Left cardiac atrium (tissue), 4 donors: ENCODE data around the gene TPCN2. TPM values are rescaled to one million over a fixed set of nuclear protein-coding genes. Genes with fewer than 3 reads are reported as not detected.

Experiments
- ATAC-seq, 2 donors: fragments of 200-7000 bp; cut with Tn5 transposase; one replicate each; pipeline ENCODE4 v1.9.1; 2020; ENCODE audit warnings: mild to moderate bottlenecking in 2 of 2, moderate library complexity in 2 of 2
- DNase-seq: peaks from one replicate; pipeline ENCODE4 v3.0.0-alpha.2; 2020
- intact Hi-C, 2 donors: fragments of 100-400 bp; cut with DNase I; formaldehyde crosslinking; loops; one replicate each; pipeline versions ENCODE4 v1.14.1 to v1.15.1; 2022 to 2023
- total RNA-seq, 2 donors: library from RNA; stranded (reverse); fragmentation: NEBNext Ultra II Directional; extraction: Animal tissue kit (Norgen Biotek cat#: 25700); gene quantifications; one replicate each; pipeline ENCODE4 v1.2.1, GENCODE V29; 2021
- donor health status: DM: no; HTN: yes; CAD: no.
- donor health status: DM: no; HTN: yes; CAD: no; lungs with severe emphysema.
- donor health status: DM: yes; HTN: yes; CAD: no.
- donor health status: Dilated cardiomyopathy.

Gene TPCN2
- total RNA-seq, 2 donors from 2014 or later: 7.3 to 9.7 TPM

DNA sequence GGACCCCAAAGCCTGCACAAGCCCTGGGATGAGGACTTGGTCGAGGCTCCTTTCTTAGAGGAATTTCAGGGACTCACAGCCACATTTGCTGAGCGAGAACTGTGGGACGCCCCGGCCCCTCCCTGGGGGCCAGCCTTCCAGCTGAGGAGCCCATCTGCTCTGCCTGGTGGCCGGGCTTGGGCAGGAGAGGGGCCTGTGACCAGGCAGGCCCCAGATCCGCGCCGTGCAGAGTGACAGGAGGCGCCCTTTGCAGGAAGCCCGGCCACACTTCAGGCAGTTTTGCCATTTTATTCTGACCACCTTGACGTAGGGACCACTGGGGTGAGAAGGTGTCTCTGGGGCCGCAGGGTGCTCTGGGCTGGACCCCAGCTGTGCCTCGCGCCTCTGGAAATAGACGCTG, 35.6 kb downstream of the TPCN2 start:
- ATAC-seq: no peak
- no peak for DNase-seq
- intact Hi-C loops: no loop called here

DNA sequence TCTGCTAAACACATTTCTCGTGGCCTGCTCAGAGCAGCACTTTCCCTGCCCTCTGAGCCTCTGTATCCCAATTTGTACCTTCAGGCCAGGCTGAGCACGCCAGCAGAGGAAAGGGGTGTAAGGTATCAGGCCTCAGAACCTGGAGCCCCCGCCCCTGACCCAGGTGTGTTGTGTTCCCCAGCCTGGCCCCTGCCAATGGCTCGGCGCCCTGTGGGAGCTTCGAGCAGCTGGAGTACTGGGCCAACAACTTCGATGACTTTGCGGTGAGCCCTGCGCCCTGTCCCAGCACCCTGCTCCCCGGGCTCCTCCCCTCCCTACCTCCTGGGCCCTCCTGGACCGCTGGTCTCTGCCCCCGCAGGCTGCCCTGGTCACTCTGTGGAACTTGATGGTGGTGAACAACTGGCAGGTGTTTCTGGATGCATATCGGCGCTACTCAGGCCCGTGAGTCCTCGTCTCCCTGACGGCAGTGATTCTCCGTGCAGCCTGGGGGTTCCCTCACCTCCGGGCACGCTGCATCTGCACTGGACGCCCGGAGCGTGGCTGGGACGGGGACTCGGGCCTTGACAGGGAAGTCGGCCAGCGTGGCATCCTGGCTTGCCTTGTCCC, 36.9 kb downstream of the TPCN2 start:
- no peak for ATAC-seq
- DNase-seq: no peak
- intact Hi-C loops: no loop called here

DNA sequence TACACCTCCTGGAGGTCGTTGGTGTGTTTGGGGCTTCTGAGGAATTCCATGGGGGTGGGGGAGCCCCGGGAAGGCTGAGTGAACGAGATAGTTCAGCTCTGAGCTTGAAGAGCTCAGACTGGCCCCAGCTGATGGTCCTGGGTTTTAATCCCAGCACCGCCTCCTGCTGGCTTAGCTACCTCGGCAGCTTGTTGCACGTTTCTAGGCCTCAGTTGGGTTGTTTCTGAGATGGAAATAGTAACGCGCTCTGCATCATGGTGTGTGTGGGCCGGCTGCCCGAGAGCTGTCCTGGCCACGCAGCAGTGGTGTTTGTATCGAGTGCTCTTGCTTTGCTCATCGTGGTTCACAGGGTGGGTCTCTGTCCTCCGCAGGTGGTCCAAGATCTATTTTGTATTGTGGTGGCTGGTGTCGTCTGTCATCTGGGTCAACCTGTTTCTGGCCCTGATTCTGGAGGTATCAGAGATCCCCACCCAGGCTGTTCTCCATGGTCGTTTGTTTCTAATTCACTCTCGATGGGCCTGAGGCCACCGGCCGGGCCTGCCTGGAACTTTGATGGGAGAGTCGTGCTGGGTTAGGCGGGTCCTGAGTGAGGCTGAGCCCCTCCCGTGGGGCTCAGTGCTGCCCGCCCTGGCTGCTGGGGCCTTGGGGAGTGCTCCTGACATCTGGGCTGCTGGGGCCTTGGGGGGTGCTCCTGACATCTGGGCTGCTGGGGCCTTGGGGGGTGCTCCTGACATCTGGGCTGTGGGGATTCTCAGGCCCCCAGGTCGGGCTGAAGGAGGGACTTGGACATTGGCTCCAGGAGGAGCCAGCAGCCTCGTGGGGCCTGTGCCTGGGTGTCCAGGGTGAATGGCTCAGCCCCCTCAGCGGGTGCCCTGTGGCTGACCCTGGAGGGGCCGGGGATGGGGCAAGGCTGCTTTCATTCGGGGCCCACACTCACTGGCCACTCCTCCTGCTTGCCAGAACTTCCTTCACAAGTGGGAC, 37.7 kb downstream of the TPCN2 start:
- intact Hi-C loops: no loop called here
- DNase-seq (no peak), ATAC-seq (no peak)

DNA sequence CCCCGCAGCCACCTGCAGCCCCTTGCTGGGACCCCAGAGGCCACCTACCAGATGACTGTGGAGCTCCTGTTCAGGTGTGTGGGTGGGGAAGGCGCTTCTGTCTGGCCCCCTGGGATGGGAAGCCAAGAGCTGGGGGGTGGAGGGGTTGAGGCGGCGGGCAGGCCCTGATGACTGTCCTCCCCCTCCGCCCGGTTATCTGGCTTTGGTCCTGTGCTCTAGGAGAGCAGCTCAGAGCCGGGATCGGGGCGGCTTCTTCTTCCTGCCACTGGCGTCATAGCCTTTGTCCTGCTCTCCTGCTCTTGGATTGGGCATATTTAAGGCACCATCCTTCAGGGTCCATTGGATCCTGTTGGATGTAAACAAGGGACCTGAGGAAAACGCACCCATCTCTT, 38.4 kb downstream of the TPCN2 start:
- no peak for ATAC-seq
- intact Hi-C loops: no loop called here
- no peak for DNase-seq

DNA sequence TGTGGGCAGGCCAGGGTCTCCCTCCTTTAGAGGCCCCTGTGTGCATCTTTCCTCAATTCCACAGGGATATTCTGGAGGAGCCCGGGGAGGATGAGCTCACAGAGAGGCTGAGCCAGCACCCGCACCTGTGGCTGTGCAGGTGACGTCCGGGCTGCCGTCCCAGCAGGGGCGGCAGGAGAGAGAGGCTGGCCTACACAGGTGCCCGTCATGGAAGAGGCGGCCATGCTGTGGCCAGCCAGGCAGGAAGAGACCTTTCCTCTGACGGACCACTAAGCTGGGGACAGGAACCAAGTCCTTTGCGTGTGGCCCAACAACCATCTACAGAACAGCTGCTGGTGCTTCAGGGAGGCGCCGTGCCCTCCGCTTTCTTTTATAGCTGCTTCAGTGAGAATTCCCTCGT, 39.1 kb downstream of the TPCN2 start:
- ATAC-seq: no peak
- intact Hi-C loops: no loop called here
- no peak for DNase-seq

DNA sequence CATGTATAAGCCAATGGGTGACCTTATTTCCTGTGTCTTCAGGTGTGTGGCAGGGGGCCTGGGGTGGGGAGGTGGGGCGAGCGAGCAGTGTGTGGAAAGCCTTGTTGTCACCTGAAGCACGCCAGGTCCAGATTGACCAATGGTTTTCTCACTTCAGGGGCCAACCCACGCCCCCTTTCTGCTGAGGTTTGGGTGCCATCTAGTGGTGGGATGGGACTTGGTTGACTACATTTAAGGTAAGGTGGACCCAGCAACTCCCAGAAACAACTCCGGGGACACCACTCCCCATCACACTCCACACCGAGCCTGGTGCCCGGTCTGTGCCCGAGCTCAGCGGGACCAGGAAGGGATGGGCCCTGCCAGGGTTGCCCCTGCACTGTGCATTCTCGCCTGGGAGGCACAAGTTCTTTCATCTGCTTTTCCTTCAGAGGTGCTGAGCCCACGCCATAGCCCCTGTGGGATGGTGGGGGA, 40.0 kb downstream of the TPCN2 start:
- peak; percentile 66 to 84 for ATAC-seq
- DNase-seq: peak; percentile 68
- intact Hi-C loops: no loop called here

DNA sequence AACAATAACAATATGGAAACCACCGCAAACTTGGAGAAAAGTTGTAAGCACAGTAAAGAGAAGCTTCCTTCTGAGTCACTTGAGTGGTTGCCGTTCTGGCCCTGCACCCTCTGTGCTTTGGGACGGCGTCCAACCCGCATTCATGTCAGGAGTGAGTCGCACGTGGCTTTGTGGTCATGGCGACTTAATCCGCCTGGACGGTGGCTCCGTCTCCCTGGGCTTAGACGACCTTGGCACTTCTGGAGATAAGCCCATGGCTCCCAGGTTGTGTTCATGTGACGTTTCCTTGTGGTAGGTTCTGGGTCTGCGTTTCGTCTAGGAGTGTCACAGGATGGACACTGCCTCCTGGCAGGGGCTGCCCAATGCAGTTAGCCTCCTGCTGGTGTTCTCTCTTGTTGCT, 40.5 kb downstream of the TPCN2 start:
- ATAC-seq: peak in 1 of 2 donors; percentile 22
- DNase-seq: no peak
- intact Hi-C loops: no loop called here

DNA sequence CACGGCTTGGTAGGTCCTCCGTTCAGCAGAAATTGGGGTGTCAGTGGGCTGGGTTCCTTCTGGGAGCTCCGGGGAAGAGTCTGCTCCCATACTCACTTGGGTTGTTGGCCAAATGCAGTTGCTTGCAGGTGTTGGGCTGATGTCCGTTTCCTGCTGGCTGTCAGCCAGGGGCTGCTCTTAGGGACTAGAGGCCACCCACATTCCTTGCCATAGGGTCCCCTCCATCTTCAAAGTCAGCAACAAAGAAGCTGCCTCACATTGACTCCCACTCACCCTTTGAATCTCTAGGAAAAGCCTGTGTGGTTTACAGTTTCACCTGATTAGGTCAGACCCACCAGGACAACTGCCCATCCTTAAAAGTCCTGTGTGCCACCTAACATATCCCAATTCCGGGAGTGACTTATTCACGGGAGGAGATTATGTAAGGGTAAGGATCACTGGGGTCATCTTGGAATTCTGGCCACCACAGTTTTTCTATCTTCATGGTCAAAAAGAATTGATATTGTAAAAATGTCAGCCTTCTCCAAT, 43.0 kb downstream of the TPCN2 start:
- intact Hi-C loops: no loop called here
- no peak for ATAC-seq
- DNase-seq: no peak

DNA sequence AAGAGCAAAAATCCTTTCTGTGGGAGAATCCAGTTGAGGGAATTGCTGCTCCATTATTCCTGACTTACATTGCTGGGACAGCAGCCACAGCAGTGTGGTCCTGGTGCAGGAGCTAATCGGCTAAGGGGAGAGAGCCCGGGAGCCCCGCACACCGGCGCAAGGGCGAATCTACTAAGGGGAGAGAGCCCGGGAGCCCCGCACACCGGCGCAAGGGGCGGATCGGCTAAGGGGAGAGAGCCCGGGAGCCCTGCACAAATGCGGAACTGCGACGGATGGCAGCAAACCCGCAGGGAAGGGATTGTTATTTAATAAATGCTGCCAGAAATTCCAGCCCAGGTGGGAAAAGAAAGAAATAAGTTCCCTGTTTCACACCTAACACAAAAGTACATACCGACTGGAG, 43.5 kb downstream of the TPCN2 start:
- ATAC-seq (no peak), DNase-seq (no peak)
- intact Hi-C loops: no loop called here

DNA sequence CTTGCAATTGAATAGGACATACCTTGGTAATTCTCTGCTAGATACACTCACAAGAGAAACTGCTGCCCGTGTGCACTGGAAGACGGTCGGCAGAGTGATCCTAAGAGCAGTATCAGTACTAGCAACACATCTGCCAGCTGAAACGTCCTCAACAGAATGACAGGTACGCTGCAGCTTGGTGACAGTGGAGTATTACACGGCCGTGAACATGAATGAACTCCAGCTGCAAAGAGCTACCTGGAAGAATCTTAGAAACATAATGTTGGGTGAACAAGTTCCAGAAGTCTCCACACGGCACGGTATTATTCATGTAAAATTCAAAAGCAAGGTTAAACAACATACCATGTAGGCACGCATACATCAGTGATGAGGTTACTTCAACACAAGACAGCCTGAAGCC, 44.4 kb downstream of the TPCN2 start:
- intact Hi-C loops: no loop called here
- DNase-seq (no peak), ATAC-seq (no peak)

DNA sequence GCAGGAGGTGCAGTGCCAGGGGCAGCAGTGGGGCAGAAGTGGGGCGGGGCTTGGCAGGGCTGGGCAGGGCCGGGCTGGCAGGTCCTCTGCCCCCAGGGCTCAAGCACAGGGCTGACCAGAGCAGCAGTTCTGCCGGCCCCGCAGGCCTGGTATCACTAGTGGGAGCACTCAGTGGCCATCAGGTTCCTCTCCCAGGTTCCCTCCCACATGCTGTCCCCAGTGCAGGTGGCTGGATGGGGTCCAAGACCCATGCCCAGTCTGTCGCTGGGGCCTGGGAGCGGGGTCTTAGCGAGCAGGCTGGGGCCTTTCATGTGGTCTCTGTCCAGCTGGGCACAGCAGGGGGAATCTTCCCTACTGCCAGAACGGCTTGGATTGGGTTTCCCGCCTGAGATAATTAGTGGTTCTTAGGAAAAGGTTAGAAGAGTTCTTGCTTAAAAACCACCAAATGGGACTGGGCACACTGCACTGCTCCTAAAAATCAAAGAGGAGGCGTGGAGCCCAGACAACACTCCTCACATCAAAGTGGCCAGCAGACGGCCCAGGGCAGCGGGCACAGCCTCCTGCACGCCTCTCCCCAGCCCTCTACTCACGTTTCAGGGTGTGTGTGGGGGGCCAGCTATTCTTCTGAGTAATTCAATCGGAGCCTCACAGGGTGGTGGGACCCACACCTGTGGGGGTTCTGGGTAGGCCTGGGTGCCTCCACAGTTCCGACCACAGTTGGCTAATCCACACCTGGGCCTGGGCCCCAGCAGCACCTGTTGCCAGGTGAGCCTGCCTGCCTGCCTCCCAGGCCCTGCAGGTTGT, 45.6 kb downstream of the TPCN2 start:
- ATAC-seq (peak in 1 of 2 donors; percentile 18), DNase-seq (no peak)
- intact Hi-C loops: no loop called here

DNA sequence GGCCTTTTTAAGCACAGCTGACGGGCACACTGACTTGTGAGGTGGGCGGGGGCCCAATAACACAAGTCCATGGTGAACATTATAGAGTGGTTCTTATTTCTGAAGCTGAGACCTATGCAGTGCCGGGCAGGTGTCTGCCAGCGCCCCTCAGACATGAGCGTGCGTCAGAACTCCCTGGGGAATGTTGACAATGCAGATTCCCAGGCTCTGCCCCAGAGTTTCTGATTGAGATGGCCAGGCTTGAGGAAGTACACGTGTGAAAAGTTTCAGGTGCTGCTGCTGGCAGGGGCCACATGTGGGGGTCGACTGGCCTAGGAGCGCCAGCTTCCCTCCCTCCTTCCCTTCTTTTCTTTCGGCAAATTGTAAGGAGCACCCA, 46.2 kb downstream of the TPCN2 start:
- ATAC-seq (no peak), DNase-seq (no peak)
- intact Hi-C loops: no loop called here

DNA sequence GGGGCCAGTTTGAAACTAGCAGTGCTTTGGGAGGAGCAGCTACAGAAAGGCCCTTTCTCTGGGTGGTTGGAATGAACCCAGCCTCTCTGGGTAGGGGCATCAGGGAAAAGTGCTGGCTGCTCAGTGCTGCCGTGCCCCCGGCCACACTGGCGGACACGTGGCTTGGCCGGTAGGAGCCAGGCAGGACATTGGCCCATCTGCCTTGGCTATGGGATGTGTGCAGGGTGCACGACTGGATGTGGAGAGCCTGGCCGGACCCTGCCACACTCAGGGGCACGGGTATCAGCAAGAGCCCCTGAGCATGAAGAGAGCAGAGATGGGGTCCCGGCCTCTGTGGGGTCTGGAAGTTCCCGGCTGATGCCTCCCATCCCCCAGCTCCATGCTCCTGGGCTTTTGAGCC, 46.6 kb downstream of the TPCN2 start:
- ATAC-seq (peak in 1 of 2 donors; percentile 4), DNase-seq (no peak)
- intact Hi-C loops: no loop called here

DNA sequence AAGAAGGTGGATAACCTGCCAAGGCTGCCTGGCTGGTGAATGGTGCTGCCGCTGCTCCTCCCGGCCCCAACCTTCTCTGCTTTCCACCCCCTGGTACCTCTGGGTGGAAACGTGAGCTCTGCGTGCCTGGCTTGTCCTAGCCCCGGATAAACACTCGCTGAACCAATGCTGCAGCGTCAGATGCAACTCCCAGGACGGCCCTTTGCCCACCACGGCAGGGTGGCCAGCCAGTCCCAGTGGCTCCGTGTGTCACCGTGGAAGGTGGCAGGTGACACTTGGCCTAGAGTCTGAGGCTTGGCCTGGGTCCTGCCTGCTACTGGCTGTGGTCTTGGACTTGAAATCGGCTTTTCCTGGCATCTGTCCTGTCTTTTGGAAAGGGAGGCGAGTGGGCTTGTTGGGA, 47.7 kb downstream of the TPCN2 start:
- DNase-seq: no peak
- intact Hi-C loops: no loop called here
- no peak for ATAC-seq

DNA sequence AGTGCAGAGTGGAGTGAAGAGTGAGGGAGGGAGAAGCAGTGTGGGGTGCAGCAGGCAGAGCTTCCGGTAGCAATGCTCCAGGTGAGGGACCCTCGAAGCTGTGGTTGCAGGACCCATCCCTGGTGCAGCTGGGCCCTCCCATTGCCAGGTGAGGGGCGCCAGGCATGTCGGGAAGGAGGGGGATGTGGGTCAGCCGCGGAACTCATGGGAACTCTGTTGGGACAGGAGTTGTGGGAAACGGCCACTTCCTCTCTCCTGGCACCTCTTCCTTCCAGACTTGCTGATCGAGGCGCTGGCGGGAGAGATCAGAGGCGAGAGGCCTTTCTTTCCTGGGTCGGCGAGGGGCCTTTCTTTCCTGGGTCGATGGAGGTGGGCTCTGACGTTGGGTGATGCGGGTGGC, 48.5 kb downstream of the TPCN2 start:
- no peak for DNase-seq
- intact Hi-C loops: no loop called here
- no peak for ATAC-seq

DNA sequence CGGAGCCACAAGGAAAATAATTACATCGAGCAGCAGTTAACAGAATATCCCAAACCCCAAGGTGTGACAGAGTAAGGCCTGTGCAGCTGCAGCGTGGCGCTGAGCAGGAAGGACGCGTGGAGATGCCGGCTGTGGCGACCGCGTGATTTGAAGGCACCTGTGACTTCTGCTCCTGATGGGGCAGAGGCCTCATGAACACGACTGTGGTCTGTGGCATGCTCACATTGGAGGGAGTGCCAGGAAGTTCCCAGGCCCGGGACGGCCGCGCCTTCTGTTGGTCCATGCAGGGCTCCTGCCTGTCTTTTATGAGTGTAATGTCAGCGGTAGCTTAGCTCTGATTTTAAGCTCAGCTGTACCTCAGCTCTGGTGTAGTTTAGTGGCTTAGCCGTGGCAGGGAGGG, 50.4 kb downstream of the TPCN2 start:
- DNase-seq: no peak
- intact Hi-C loops: no loop called here
- no peak for ATAC-seq

DNA sequence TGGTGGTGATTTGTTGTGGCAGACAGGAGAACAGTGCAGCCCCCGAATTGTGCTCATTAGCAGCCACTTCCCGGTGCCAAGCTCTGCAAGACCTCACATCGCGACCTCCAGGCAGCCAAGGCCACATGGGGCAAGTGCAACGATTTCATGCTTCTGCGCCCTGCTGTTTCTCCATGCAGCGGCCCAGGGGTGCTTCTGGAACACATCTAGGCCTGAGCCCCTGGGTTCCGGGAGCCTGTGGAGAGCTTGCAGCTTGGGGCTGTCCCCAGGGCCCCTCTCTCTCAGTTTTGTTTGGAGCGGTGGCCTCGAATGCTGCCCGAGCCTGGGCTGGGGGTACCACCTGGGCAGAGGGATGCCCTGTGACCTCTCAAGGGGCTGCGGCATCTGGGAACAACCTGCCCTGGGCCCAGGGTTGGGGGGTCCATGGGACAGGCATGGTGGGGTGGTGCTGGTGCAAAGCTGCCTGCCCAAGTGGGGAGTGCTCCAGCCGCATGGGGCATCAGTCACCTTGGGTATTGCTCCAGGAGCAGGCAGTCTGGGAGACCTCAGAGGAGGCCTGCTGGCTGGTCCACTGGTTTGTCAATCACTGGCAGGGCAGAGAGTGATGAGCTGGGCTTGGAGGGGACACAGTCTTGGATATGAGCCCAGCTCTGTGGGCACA, 51.9 kb downstream of the TPCN2 start:
- intact Hi-C loops: loop anchor here (2.0 to 5.0 kb wide), 4 partner anchors 544 to 572 kb away; no protein-coding TSS in a partner anchor
- ATAC-seq (no peak), DNase-seq (no peak)

DNA sequence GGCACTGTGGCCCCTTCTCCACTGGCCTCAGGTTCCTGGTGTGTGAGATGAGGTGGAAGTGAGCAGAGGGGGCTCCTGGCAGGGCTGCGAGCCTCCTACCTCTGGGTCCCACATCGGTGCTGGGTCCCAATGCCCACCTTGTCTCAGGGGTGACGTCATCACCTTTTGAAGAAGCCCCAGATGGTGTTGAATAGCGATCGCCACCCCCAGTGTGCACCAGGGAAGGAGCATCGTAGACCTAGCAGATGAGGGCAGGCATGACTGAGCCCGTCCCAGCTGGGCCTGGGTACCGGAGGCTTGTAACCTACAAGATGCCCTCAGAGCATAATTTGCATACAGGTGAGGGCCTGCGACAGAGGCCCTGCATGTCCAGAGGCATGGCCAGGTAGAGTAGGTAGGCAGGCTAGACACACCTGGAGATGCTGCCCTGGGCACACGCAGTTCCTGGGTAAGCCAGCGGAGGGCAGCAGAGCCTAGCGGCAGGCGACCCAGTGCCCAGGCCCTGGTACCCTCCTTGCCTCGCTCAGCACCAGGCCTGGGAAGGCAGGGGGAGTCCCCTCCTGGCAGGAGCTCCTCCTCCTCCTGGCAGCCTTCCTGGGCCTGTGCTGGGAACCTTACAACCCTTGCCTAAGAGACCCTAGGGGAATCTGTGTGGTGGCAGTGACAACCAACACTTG, 52.5 kb downstream of the TPCN2 start:
- intact Hi-C loops: loop anchor here (2.0 to 5.0 kb wide), 4 partner anchors 544 to 571 kb away; no protein-coding TSS in a partner anchor
- DNase-seq (peak; percentile 83), ATAC-seq (peak; percentile 89 to 91)
